SH-SY5Y (cell line): ENCODE measurements around the gene RAB8B.

Experiments
- GATA2 ChIP-seq: IDR thresholded peaks from 2 replicates; pipeline ENCODE4 v1.6.1; 2011; ENCODE audit warnings: mild to moderate bottlenecking, low read depth, low read length
- GATA3 ChIP-seq: IDR thresholded peaks from 2 replicates; pipeline ENCODE4 v1.6.1; 2011; ENCODE audit warnings: low read depth, mild to moderate bottlenecking, low read length, moderate library complexity

RAB8B gene

DNA sequence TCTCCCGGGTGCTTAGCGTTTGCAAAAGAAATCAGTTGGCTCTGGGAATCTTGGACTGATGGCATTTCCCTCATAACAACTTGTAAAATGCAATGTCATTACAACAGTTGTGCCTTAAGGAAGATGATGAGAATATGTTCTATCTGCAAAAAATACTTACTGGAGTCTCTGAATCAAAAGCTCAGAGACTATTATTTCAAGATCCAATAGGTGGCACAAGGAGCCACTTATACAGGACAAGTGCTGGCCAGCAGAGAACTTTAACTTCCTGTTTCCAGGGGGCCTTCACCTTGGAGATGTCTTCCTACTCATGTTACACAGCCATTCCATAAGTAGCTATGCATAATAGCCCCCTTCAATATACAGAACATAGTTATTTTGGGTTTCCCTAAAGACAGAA, 23.2 kb upstream of the RAB8B start:
- no peak for TF ChIP-seq GATA3
- TF ChIP-seq GATA2 = no peak

DNA sequence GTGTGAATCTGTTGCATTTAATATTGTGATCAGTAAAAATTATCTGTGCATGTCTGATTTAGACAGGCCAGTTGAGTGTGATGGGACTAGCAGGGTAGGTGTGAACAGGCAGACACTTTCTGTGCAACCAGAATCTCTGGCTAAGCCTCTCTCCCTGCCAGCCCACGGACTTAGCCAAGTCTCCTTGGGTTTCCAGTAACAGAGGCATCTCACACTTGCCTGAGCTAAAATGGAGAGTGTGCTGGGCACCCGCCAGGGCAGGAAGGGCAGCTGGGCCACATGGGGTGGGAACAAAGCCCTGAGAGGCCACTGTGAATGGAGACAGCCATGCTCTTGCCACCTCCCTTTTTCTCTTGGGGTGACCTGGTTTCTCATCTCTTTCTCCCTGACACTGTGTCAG, 19.6 kb upstream of the RAB8B start:
- no peak for TF ChIP-seq GATA3
- no peak for TF ChIP-seq GATA2

DNA sequence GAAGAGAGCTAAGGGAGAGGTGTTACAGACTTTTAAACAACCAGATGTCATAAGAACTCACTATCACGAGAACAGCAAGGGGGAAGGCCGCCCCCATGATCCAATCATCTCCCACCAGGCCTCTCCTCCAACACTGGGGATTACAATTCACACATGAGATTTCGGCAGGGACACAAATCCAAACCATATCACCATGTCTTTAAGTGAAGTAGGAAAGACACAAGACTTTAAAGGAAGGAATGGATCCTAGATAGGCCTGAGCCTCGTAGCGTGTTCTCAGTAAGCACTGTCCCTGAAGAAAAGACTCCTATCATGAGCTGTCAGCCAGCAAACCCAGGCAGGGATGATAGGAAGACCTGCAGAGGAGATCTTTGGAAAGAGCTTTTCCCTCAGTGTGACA, 17.0 kb upstream of the RAB8B start:
- TF ChIP-seq GATA2 (no peak), GATA3 (no peak)

DNA sequence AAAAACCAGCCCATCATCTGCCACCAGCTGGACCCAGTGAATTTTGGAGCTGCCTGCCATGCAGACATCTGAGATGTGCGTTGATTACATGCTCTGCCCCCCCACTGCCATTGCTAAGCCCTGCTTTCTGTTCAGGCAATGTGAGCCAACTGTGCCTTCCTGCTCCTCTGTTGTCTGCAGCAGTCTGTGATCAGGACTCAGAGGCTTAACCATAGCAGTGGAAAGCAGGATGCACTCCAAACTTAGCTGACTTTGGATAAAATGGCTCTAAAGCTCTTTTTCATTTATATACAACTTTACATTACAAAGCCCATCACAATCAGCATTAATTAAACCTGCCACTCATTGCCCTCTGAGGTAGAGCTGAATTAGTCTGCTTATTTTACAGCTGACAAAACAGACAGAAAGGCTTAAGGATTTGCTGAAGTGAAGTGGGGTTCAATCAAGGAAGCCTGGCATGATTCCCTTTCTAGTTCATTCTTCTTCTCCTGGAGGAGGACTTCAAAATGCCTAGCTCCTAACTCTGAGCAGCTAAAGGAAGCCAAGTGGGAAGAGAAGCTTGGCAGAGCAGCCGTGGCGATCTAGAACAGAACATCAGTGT, 16.5 kb upstream of the RAB8B start:
- TF ChIP-seq GATA2 (no peak), GATA3 (no peak)

DNA sequence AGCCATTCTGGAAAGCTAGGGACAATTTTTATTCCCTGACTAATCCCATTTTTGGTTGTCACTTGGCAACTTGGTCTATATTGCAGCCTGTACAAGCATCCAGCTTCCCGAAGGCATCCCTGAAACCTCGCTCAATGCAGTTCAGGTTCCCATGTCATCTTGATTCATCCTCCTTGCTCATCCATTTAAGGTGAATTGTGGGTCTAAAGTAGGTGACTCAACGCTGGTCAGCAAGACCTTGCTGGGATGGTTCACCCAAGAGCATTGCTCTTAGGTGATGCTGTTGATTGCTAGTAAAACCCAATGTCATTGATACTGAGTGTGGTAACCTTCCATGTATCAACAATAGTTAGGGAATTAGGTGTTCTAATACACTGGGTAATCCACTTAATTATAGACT, 13.1 kb upstream of the RAB8B start:
- TF ChIP-seq GATA3 = no peak
- no peak for TF ChIP-seq GATA2

DNA sequence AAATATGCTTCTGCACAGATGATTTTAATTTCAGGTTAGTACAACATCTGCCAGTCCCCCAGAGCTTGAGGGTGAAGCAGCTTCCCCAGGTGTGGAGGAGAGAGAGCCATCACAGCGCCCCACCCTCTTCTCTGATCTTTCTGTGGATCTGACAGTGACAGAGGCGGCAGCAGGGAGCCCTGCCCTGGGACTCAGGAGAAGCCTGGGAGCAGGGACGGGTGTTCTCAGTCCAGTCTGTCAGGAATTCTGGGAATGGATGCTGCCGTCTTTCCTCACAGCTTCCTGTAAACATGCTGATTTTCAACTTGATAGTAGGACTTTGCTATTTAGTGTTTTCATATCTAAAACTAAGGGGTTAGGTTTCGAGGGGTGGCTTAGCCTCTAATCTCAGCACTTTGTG, 11.4 kb upstream of the RAB8B start:
- TF ChIP-seq GATA2 (no peak), GATA3 (no peak)

DNA sequence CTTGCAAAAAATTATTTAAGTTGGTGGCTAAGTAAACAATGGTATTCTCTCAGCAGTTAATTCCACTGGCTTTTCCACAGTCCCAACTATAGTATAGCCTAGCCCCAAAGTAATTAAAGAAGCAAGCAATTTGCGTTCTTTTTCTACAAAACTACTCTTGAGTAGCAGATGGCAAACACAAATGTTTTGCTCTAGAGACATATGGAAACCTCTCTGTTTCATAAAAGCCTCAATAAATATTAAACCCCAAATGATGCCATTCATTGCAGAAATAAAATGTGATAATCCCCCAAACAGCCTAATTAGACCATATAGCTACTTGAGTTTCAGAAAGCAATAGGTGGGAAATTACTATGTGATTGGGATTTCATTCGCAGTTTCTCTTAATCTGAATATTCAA, 8.7 kb upstream of the RAB8B start:
- TF ChIP-seq GATA2 (no peak), GATA3 (no peak)

DNA sequence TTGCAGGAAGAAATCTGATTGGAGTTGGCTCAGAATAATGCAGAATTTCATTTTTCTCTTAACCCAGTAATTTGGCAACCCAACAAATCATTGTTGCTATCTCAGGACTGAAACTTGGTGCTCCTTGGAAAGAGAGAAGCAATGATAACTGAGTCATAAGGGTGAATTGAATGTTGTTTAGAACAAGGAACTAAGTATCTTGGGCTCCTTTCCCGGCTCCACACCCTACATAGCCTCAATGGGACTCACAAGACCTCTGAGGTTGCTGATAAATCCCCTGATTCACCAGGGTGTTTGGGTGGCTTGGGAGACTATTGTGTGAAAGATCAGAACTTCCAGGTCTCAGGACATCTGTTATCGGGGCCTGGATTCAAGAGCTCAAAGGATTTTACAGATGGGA, 7.8 kb upstream of the RAB8B start:
- TF ChIP-seq GATA3 (no peak), GATA2 (no peak)

DNA sequence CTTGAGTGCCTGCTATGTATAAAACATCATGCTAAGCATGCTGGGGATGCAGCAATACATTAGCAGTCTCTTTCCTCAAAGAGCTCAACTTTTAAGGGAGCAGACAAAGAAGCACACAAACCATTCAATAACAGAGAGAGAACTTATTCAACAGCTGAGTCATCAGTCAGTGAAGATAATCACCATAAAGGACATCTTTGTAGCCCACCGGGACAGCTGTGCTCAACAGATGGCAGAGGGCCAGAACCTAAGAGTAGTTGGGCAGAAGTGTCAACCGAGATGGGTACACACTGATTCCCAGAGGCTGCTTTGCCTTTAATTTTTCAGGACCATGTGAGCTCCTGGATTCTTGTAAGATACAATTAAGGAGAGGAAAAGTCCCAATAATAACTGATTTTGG, 4.2 kb upstream of the RAB8B start:
- no peak for TF ChIP-seq GATA3
- no peak for TF ChIP-seq GATA2

DNA sequence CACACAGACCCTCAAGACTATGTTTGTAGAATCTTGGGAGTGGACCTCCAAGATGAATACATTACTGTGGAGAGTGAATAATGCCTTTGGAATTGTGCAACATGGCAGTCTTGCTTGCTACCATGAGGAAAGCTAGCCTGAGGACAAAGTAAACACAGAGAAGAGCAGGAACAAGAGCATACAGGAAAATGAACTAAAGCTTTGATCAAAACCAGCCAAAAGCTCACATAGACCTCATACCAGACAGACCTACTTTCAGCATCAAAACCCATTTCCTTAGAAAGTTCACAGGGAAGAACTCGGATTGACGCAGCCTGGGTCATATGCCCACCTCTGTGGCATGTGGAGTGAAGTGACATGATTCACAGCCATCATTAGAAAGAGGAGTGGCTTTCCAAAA, 3.3 kb upstream of the RAB8B start:
- TF ChIP-seq GATA3 = no peak
- no peak for TF ChIP-seq GATA2

DNA sequence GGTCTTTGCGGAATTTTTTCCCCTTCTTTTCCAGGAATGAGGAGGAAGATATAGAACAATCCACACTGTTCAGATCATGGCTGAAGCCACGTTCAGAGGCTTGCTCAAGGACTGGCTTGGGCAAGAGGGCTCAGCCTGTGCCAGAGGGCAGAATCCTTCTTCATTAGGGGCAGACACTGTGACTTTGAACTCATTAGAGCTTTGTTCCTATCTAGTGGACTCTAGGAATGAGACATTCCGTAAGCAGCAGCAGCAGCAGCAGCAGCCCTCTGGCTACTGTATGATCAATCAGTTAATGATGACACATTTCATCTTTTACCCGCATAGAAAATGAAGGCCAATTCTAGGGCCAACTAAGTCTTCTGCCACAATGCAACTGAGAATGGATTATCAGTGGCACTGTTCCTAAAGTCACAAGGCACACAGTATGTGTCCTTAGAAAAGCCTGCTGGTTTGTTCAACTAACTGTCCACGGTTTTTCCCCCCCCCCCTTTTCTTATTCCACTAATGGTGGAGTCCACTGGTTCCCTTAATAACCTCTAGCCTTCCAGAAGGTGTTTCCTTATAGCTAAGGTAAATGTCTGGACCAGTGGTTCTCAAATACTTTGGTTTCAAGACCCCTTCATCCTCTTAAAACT, 1.7 kb upstream of the RAB8B start:
- TF ChIP-seq GATA2 (no peak), GATA3 (no peak)

DNA sequence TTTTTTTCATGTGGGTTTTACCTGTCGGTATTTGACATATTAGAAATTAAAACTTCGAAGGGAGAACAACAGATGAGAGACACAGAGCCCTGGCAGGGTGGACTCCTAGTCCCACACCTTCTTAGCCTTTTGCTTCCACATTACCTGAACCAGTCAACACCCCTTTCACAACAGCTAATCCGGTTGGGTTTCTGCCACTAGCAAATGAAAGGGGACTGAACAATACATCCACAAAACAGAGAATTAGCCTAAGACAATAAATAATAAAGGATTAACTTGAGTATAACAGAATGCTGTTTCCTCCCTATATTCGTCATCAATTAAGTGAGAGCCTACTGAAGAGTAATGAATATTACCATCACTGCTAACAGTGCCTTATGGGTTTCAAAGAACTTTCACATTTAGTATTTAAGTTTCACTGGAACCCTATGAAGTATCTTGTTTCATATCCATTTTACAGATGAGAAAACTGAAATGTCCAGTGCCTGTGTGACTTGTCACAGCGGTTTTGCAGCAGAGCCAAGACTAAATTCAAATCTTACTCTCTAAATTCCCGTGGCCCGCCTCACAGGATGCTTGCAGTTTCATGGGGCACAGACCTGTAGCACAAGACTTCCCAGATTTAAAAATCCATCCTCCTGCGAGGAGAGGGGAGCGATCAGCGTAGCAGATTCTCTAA, 1.0 kb upstream of the RAB8B start:
- TF ChIP-seq GATA2 = no peak

DNA sequence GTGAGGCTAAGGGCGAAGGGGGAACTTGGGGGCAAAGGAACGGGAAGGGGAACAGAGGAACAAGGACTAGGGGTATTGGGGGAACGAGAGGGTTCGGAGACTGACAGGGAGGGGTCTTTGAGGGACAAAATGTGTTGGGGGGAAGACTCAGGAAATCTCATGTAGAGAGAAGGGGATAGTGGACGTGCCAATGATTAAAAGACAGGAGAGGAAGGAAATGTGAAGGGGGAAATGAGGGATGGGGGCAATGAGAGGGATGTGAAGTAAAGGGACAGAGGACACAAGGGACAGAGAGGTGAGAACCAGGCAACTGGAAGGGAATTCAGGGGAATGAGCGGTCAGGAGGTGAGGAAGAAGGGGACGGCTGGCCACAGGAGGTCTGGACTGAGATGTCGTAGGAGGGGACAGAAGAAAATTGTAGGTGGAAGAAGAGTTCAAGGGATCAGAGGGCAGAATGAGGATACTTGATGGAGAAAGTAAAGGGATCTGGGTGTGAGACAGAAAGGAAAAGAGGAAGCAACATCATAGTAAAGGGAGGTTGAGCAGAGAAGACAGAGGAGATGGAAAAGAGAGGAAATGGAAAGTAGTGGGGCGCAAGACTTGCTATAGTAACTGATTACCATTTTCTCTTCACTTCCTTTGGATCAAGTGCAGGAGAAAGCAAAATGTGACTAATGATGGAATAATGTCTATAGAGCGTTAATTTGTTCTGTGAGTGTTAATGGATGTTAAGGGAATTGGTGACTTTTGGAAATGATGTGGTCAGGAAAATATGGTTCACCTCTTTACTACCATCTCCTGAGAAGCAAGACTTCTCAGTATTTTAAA, 749 bp downstream of the RAB8B start:
- TF ChIP-seq GATA2 = no peak
- TF ChIP-seq GATA3 = no peak

DNA sequence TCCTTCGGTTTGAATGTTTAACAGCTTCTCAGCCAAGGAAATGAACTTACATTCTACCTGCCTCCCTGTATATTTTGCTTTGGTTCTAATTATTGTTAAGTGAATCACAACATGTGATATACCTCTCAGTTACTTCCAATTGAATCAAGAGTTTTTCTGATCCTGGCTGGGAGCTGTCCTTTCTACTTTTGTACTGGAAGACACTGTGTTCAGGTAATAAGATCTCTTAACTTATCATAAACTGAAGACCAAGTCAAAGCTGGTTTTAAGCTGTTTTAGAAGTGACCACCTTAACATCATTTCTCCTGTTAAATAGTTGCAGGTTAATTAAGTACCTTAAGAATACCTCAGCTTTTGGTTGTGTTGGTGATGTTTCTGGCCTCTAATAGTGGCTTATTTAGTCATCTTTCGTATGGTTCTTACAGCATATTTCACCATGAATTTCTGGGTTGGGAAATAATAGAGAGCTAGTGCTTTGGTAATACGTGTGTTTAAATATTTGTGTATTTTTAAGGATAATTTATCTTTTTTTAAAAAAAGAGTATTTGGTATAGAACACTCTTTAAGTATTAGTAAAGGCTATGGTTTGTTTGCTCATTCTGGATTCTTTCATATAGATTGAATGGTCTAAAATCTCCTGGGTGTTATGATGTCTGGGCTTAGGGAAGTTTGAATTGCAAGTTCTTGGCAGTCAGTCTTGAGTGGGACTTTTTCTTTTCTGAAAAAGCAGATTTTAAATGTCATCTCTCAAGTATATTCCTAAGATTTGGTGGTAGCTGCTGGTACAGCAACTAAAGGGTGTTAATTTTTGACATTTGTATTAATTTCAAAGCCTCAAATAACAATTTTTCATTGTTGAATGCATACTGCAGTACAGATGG, 1.6 kb downstream of the RAB8B start:
- TF ChIP-seq GATA3 (no peak), GATA2 (no peak)
